Colonic mucosa (tissue), 4 donors: ENCODE measurements around the gene MED7. TPM values are rescaled to one million over a fixed set of nuclear protein-coding genes. Genes with fewer than 3 reads are reported as not detected.
A peak's percentile ranks its signal among the peaks of the same experiment; 100 is the strongest.

Source experiments
- DNase-seq: peaks from one replicate; pipeline ENCODE4 v3.0.0-alpha.2; 2020
- H3K27ac ChIP-seq: fragments of 200-600 bp; one replicate; pipeline ENCODE4 v1.8.0; 2021
- H3K27me3 ChIP-seq: fragments of 200-600 bp; one replicate; pipeline ENCODE4 v1.8.0; 2021
- H3K36me3 ChIP-seq: fragments of 200-600 bp; one replicate; pipeline ENCODE4 v1.8.0; 2021
- H3K4me1 ChIP-seq: fragments of 200-600 bp; one replicate; pipeline ENCODE4 v1.8.0; 2021; ENCODE audit warnings: mild to moderate bottlenecking
- H3K4me3 ChIP-seq: fragments of 200-600 bp; one replicate; pipeline ENCODE4 v1.8.0; 2021
- H3K9ac ChIP-seq, 2 donors: one replicate each; pipeline ENCODE4 v1.7.0; 2013; ENCODE audit warnings: control low read depth in 2 of 2, low read depth in 2 of 2, low read length in 2 of 2
- H3K9me3 ChIP-seq: fragments of 200-600 bp; one replicate; pipeline ENCODE4 v1.8.0; 2021
- intact Hi-C: fragments of 100-400 bp; cut with DNase I; formaldehyde crosslinking; loops from one replicate; pipeline ENCODE4 v1.14.1; 2022
- total RNA-seq, 2 donors: library from RNA; stranded (reverse); fragmentation: NEBNext Ultra II Directional in 1 of 2; extraction: Animal tissue kit (Norgen Biotek cat#: 25700) in 1 of 2; gene quantifications; one replicate each; pipeline ENCODE4 v1.2.1, GENCODE V29; 2021
- TF ChIP-seq, protein P1 (sequence below): fragments of 200-600 bp; IDR thresholded peaks from one replicate; pipeline ENCODE4 v1.8.0; 2022; ENCODE audit warnings: antibody characterized with exemption, mild to moderate bottlenecking
- donor health status: healthy.
- donor health status: DM: no; HTN: no; CAD: no.
- donor health status: DM: no; HTN: no; CAD: no.

The MED7 gene
- total RNA-seq, 2 donors from 2014 or later: 13.9 to 14.9 TPM

DNA sequence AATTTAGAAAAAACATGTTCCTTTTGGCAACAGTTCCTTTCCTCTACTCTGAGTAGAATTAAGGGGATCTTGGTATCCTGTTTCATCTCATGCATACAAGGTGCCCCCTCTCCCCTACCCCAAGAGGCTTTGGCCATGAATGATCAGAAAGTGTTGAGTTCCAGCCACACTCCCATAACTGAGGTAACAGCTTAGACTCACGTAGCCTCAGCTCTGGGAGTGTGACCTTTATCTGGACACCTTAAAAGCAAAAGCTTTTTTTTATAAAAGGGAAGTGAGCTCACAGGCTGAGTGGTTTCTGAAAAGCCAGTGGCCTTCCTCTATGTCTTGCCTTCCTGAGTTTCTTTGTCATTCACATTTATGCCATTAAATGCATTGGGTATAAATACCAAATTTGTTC, 32.9 kb downstream of the MED7 start:
- TF ChIP-seq, protein P1, sequence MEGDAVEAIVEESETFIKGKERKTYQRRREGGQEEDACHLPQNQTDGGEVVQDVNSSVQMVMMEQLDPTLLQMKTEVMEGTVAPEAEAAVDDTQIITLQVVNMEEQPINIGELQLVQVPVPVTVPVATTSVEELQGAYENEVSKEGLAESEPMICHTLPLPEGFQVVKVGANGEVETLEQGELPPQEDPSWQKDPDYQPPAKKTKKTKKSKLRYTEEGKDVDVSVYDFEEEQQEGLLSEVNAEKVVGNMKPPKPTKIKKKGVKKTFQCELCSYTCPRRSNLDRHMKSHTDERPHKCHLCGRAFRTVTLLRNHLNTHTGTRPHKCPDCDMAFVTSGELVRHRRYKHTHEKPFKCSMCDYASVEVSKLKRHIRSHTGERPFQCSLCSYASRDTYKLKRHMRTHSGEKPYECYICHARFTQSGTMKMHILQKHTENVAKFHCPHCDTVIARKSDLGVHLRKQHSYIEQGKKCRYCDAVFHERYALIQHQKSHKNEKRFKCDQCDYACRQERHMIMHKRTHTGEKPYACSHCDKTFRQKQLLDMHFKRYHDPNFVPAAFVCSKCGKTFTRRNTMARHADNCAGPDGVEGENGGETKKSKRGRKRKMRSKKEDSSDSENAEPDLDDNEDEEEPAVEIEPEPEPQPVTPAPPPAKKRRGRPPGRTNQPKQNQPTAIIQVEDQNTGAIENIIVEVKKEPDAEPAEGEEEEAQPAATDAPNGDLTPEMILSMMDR: no peak
- DNase-seq: no peak
- Histone ChIP-seq H3K4me1 (no peaks in the 10 kb centered on the region), H3K9ac (no peak overlapping the region), H3K27ac (peak overlapping the region; percentile 36), H3K27me3 (no peaks in the 10 kb centered on the region), H3K4me3 (no peak overlapping the region), H3K36me3 (no peaks in the 10 kb centered on the region), H3K9me3 (no peaks in the 10 kb centered on the region)
- intact Hi-C loops: no loop called here

DNA sequence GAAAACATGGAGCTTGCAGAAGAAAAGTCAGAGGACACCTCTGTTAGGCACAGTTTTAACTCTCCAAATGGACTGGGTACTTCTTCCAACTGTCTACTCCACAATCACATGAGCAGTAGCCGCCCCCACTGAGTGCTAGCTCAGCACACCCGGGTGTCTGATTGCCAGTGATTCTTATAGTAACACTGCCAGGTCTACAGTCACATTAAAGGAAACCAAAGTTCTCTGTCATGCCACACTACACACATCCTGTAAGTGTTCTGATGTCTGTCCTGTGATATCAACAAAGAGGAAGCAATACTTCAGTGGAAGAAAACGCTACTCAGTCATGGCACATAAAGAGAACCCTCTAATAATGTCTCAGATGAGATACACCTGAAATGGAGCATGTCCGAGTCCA, 33.7 kb downstream of the MED7 start, which contains the start of gene HAVCR2:
HAVCR2 (minus strand) TSS at position 69 of the 400 bp plus-strand sequence; CDS start at position 8, 61 bp downstream.
- peak; percentile 36 for DNase-seq
- H3K4me3 ChIP-seq: peak within 1 kb of the TSS; percentile 2
- H3K27ac ChIP-seq: peak within 1 kb of the TSS; percentile 36
- no peaks in the 10 kb centered on the region for H3K27me3 ChIP-seq
- H3K9me3 ChIP-seq: no peaks in the 10 kb centered on the region
- TF ChIP-seq, protein P1: no peak
- H3K36me3 ChIP-seq: no peaks in the 10 kb centered on the region
- intact Hi-C loops: no loop called here
- H3K4me1 ChIP-seq: no peaks in the 10 kb centered on the region
- H3K9ac ChIP-seq: no peak within 1 kb of the TSS

DNA sequence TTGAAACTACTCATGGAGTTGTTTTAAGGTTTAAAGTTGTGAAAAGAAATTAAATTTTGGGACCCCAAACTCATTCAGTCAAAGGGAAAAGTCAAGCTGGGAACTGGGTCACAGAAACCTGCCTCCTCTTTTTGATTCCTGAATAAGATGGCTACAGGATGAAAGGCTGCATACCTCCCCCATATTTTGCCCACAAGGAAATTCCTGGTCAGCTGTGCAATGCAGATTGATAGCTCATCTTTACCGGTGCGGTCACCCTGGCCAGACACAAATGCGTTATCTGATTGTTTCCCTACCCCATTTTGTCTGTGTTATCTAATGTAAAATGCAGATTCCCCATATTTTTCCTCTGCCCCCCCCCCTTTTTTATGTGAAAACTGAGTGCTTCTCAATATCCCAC, 35.2 kb downstream of the MED7 start:
- H3K9ac ChIP-seq: no peak overlapping the region
- no peaks in the 10 kb centered on the region for H3K4me1 ChIP-seq
- DNase-seq: no peak
- intact Hi-C loops: no loop called here
- H3K36me3 ChIP-seq: no peaks in the 10 kb centered on the region
- no peak overlapping the region for H3K27ac ChIP-seq
- no peaks in the 10 kb centered on the region for H3K9me3 ChIP-seq
- TF ChIP-seq, protein P1: no peak
- no peaks in the 10 kb centered on the region for H3K27me3 ChIP-seq
- H3K4me3 ChIP-seq: no peak overlapping the region

DNA sequence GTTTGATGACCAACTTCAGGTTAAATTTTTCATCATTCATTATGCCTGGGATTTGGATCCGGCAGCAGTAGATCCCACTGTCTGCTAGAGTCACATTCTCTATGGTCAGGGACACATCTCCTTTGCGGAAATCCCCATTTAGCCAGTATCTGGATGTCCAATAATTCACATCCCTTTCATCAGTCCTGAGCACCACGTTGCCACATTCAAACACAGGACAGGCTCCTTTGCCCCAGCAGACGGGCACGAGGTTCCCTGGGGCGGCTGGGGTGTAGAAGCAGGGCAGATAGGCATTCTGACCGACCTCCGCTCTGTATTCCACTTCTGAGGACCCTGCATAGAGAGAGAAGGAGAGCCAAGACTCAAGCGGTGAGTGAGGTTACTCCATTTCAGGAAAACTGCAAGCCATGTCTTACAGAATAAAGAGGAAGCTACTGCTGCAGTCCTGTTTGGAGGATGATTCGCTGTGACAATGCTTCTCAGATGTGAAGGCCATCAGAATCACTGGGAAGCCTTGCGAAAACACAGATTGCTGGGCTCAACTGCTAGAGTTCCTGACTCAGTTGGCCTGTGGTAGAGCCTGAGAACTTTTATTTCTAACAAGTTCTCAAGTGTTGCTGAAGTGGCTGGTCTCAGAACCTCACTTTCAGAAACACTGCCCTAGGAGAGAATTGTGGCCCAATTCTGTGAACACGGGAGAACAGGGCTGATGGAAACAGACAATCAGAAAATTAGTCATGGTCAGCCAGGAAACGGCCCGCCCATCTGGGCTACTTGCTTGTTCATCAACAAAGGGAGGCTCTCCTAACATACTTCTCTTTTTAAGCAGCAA, 35.8 kb downstream of the MED7 start:
- H3K9me3 ChIP-seq: no peaks in the 10 kb centered on the region
- H3K27ac ChIP-seq: peak overlapping the region; percentile 22
- peak overlapping the region in 1 of 2 donors; percentile 24 for H3K9ac ChIP-seq
- TF ChIP-seq, protein P1: no peak
- H3K4me3 ChIP-seq: no peak overlapping the region
- H3K27me3 ChIP-seq: no peaks in the 10 kb centered on the region
- intact Hi-C loops: no loop called here
- no peaks in the 10 kb centered on the region for H3K4me1 ChIP-seq
- no peak for DNase-seq
- H3K36me3 ChIP-seq: no peaks in the 10 kb centered on the region

DNA sequence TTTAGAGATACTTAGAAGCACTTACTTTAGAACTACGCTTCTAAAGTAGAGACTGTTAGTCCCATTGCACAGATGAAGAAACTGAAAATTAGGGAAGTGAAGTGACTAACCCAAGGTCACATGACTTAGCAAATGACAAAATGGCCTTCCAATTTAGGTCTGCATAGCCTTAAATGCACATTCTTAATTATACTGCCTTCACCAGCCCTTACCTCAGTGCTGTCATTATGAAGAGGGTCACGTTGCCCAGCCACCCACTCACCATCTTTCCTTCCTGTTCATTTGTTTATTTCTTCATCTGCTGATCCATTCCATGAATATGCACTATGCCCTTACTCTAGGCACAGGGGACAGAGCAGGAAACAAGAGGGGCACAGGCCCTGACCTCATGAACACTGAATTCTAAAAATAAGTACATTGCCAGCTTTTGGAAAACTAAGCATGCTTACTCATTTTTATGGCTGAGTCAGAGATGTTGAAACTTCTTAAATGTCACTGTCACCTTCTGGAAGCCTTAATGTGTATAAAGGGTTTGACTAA, 42.5 kb downstream of the MED7 start:
- TF ChIP-seq, protein P1: no peak
- H3K36me3 ChIP-seq: no peaks in the 10 kb centered on the region
- H3K27ac ChIP-seq: no peak overlapping the region
- H3K27me3 ChIP-seq: no peaks in the 10 kb centered on the region
- H3K4me1 ChIP-seq: no peaks in the 10 kb centered on the region
- DNase-seq: no peak
- no peaks in the 10 kb centered on the region for H3K9me3 ChIP-seq
- H3K4me3 ChIP-seq: no peak overlapping the region
- H3K9ac ChIP-seq: no peak overlapping the region
- intact Hi-C loops: no loop called here
